Kidney epithelial cell (primary cell): ENCODE data around the gene DPYD. TPM values are rescaled to one million over a fixed set of nuclear protein-coding genes. Genes with fewer than 3 reads are reported as not detected.

Source experiments
- DNase-seq: peaks from one replicate; pipeline ENCODE4 v3.0.0-alpha.2; 2010; ENCODE audit warnings: low read depth
- H3K27me3 ChIP-seq: 2 replicates; pipeline ENCODE4 v1.6.0; 2011; ENCODE audit warnings: low read length; ENCODE audit not compliant: control insufficient read depth, insufficient read depth
- H3K36me3 ChIP-seq: 2 replicates; pipeline ENCODE4 v1.5.1; 2011; ENCODE audit warnings: low read length; ENCODE audit not compliant: control insufficient read depth, insufficient read depth
- H3K4me3 ChIP-seq: 2 replicates; pipeline ENCODE4 v1.5.1; 2011; ENCODE audit warnings: low read depth, mild to moderate bottlenecking, control low read depth, low read length
- CTCF ChIP-seq: IDR thresholded peaks from 2 replicates; pipeline ENCODE4 v1.5.1; 2011; ENCODE audit warnings: mild to moderate bottlenecking, moderate library complexity, low read length, control low read depth, inconsistent platforms; ENCODE audit not compliant: insufficient read depth, poor library complexity, severe bottlenecking
- total RNA-seq: library from RNA; depleted of rRNA; stranded (reverse); fragments of >200 nt; gene quantifications from 2 replicates; pipeline ENCODE4 v1.2.3, GENCODE V29; 2015

DPYD gene
- total RNA-seq, 1 donor from 2014 or later = 1.6 TPM

- Histone ChIP-seq H3K27me3 (no peaks in the 10 kb centered on the region), H3K4me3 (no peak overlapping the region), H3K36me3 (no peaks in the 10 kb centered on the region)
- TF ChIP-seq CTCF = no peak
- no peak for DNase-seq
These were observed 869.0 kb downstream of the DPYD start for GRCh38 chr1:97051823-97052222.

GRCh38 chr1:97050506-97050905, 870.3 kb downstream of the DPYD start:
- Histone ChIP-seq H3K36me3 (no peaks in the 10 kb centered on the region), H3K27me3 (no peaks in the 10 kb centered on the region), H3K4me3 (no peak overlapping the region)
- peak; percentile 33 for TF ChIP-seq CTCF
- no peak for DNase-seq

- no peak for TF ChIP-seq CTCF
- no peaks in the 10 kb centered on the region for H3K36me3 ChIP-seq
- no peaks in the 10 kb centered on the region for H3K27me3 ChIP-seq
- no peak overlapping the region for H3K4me3 ChIP-seq
- DNase-seq = no peak
These were observed 873.4 kb downstream of the DPYD start for GRCh38 chr1:97047421-97047793.

- no peak for DNase-seq
- Histone ChIP-seq H3K36me3 (no peaks in the 10 kb centered on the region), H3K27me3 (no peaks in the 10 kb centered on the region), H3K4me3 (no peak overlapping the region)
- TF ChIP-seq CTCF = no peak
These were observed 873.9 kb downstream of the DPYD start for GRCh38 chr1:97046765-97047420.

- no peak for DNase-seq
- TF ChIP-seq CTCF = no peak
- no peaks in the 10 kb centered on the region for H3K36me3 ChIP-seq
- H3K4me3 ChIP-seq = no peak overlapping the region
- H3K27me3 ChIP-seq = no peaks in the 10 kb centered on the region
These were observed 876.6 kb downstream of the DPYD start for GRCh38 chr1:97044159-97044760.

GRCh38 chr1:97042551-97042950, 878.3 kb downstream of the DPYD start:
- Histone ChIP-seq H3K36me3 (no peaks in the 10 kb centered on the region), H3K27me3 (no peaks in the 10 kb centered on the region), H3K4me3 (no peak overlapping the region)
- no peak for DNase-seq
- TF ChIP-seq CTCF = no peak
